Measurements from ENCODE around the gene COL8A2. TPM values are rescaled to one million over a fixed set of nuclear protein-coding genes. Genes with fewer than 3 reads are reported as not detected.
A peak's percentile ranks its signal among the peaks of the same experiment; 100 is the strongest.

COL8A2 gene
- total and polyA plus RNA-seq, 2 donors (not counting 3 experiments of a cell fraction or from before 2014, with no cell fraction given) = 1.2 to 1.3 TPM

GRCh38 chr1:36151845-36152203 lies 26.8 kb upstream of the COL8A2 start:
- peak overlapping the region; percentile 98 for H3K27ac ChIP-seq (ENCODE audit: insufficient read depth, low read depth, low read length)
- dilution Hi-C loops (cut with MboI; ENCODE audit: extremely low pct_ligation_motif_present, low sequenced_read_pairs) = no loop called here
- DNase-seq (ENCODE audit: low read depth, low spot score) (no peak), FAIRE-seq (no peak)
- H4K20me1 ChIP-seq (replicated peaks; ENCODE audit: control insufficient read depth, extremely low read depth, insufficient read depth, low read length) = no peaks in the 10 kb centered on the region
- intact Hi-C loops (cut with micrococcal nuclease) = no loop called here
- H3K4me3 ChIP-seq (replicated peaks in 1 of 3; ENCODE audit: insufficient read depth in 1 of 3, low read depth in 1 of 3, low read length in 3 of 3) = no peak overlapping the region
- H3K9me1 ChIP-seq (replicated peaks; ENCODE audit: control insufficient read depth, extremely low read depth, insufficient read depth, low read length) = no peaks in the 10 kb centered on the region
- peaks cover 30% of the 10 kb centered on the region for H3K79me2 ChIP-seq (ENCODE audit: control insufficient read depth, insufficient read depth, low read length)
- no peak overlapping the region for H3K9ac ChIP-seq (replicated peaks; ENCODE audit: extremely low read depth, insufficient read depth, low read length)
- H3K27me3 ChIP-seq (ENCODE audit: control insufficient read depth in 2 of 2, insufficient read depth in 2 of 2, low read length in 2 of 2) = no peaks in the 10 kb centered on the region
- no TSS peak for BruUV-seq (replicated peaks)
- H3K4me1 ChIP-seq (ENCODE audit: control insufficient read depth, extremely low read depth, insufficient read depth, low read length) = peaks cover 38% of the 10 kb centered on the region
- H3K4me2 ChIP-seq (ENCODE audit: insufficient read depth, low read length) = no peak overlapping the region
- CTCF ChIA-PET = interaction anchor here (1.1 to 9.3 kb wide), 4 partner anchors 9 to 135 kb away, joined by 3 to 201 read pairs (median 72); no protein-coding TSS in a partner anchor
- no peak for TF ChIP-seq EZH2 (IDR thresholded peaks at IDR 0.05; ENCODE audit: borderline replicate concordance, low read depth, low read length, severe bottlenecking)
- no peak for TF ChIP-seq MAX (IDR thresholded peaks at IDR 0.05; ENCODE audit: insufficient read depth, insufficient read length)
- no peak for TF ChIP-seq JUN (IDR thresholded peaks at IDR 0.05; ENCODE audit: borderline replicate concordance, insufficient read depth, insufficient read length, low read depth)
- TF ChIP-seq MYC (IDR thresholded peaks at IDR 0.05; ENCODE audit: low read depth, low read length) = no peak
- no peak for TF ChIP-seq POLR2AphosphoS5 (IDR thresholded peaks at IDR 0.05; ENCODE audit: insufficient read depth, low read depth, low read length)
- no peak for TF ChIP-seq GATA2 (IDR thresholded peaks at IDR 0.05; ENCODE audit: insufficient read depth, insufficient read length, low read depth, low read length)
- no peak for TF ChIP-seq FOS (IDR thresholded peaks at IDR 0.05; ENCODE audit: borderline replicate concordance, insufficient read depth, low read length)
- no peak for TF ChIP-seq POLR2A (IDR thresholded peaks at IDR 0.05; ENCODE audit: low read depth, low read length)
- TF ChIP-seq CTCF (IDR thresholded peaks at IDR 0.05; ENCODE audit: extremely low read depth in 1 of 2, insufficient read depth in 1 of 2, low read depth in 1 of 2, low read length in 2 of 2) = no peak
- no peaks in the 10 kb centered on the region for H3K9me3 ChIP-seq (replicated peaks; ENCODE audit: control insufficient read depth, insufficient read depth, low read length)
- no peaks in the 10 kb centered on the region for H3K36me3 ChIP-seq (ENCODE audit: control insufficient read depth in 2 of 2, extremely low read depth in 1 of 2, insufficient read depth in 2 of 2, low read length in 2 of 2)
- H2AFZ ChIP-seq (ENCODE audit: low read depth, low read length) = peak overlapping the region; percentile 48
- POLR2A ChIA-PET = interaction anchor here (3.8 kb wide), 1 partner anchor 8 kb away, joined by 19 read pairs; no protein-coding TSS in a partner anchor

Data from endothelial cell of umbilical vein (primary cell).